ENCODE measurements around the gene AGFG2.
"Not testable (repeated sequence)": the region's sequence is repeated elsewhere in the genome, so short reads cannot be mapped to it uniquely, and the experiment has no call there.

AGFG2 gene, protein sequence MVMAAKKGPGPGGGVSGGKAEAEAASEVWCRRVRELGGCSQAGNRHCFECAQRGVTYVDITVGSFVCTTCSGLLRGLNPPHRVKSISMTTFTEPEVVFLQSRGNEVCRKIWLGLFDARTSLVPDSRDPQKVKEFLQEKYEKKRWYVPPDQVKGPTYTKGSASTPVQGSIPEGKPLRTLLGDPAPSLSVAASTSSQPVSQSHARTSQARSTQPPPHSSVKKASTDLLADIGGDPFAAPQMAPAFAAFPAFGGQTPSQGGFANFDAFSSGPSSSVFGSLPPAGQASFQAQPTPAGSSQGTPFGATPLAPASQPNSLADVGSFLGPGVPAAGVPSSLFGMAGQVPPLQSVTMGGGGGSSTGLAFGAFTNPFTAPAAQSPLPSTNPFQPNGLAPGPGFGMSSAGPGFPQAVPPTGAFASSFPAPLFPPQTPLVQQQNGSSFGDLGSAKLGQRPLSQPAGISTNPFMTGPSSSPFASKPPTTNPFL

DNA sequence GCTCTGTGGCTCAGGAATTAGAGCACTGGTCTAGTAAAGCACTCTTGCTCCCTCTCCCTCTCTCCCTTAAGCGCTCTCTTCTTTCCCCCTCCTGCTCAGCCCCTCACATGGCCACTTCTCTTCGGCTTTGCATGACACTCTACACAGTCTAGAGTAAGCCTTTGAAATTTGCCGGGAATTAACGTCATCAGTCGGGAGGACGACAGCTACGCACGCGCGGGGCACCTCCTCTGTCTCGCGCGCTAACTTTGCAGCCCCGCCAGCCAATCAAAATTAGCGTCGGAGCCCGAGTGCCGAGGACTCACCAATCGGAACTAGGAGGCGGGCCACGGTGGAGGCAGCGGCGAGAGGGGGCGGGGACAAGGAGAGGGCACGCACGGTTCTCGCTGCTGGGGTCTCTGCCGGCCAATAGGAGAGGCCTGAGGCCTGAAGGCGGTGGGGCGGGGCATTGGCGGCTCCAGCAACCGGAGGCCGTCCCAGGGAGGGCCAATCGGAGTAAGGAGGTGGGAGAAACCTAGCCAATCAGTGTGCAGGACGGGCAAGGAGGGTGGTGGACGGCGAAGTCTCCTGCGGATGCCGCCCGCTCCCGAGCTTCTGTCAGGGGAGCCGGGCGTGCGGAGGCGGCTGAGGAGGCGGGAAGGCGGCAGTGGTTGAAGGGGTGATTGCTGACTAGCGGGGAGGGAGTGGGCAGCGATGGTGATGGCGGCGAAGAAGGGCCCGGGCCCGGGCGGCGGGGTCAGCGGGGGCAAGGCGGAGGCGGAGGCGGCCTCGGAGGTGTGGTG, at the start of gene AGFG2:
TSS of gene AGFG2 (plus strand) at position 550 of the 782 bp plus-strand sequence. CDS start at position 694, 144 bp downstream.
- DNase-seq, result peak; percentile 97 to 100 (median 100)

DNA sequence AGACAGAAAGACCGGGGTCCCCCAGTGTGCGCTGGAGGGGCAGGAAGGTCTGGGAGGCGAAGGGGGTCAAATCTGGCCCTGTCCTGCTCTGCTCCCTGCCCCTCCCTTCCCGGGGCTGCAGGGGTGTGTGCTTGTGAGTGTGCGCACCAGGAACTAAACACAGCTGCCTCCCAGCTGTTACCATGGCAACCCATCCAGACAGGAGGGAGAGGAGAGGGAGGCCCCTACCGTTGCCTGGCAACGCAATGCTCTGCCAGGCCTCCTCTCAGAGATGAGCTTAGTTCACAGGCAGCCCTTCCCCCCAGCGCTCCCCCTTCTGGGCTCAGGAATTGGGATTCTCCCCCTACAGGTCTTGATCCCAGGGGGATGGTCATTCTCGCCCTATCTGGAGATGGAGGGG, 49.2 kb upstream of the AGFG2 start:
- DNase-seq, result peak in 57 of 58 donors; percentile 27 to 97 (median 89)

DNA sequence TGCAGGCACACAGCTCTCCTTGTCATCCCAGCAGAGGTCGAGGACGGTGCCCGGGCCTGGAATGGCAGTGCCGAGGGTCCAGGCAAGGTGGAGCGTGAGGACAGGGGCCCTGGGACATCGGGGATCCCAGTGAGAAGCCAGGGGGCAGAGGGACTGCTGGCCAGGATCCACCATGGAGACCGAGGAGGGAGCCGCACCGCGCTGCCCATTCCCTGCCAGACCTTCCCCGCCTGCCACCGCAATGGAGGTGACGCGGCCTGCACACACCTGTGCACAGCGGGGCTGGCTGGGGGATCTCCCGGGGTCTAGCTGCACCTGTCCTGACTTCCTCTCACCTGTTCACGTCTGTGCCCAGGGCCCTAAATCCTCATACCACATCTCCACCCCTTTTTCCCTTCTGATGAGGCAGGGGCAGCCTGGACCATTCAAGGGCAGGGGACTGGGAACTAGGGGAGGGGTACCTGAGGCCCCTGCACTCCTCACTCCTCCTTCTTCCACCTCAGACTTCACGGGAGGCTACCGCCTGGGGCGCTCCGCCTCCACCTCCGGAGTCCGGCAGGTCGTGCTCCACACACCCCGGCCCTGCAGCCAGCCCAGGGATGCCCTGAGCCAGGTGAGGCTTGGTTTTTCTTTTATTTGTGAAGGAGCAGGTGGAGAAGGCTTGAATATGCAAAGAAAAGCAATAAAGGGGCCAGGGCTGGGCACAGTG, 48.4 kb upstream of the AGFG2 start:
- no peak for DNase-seq

DNA sequence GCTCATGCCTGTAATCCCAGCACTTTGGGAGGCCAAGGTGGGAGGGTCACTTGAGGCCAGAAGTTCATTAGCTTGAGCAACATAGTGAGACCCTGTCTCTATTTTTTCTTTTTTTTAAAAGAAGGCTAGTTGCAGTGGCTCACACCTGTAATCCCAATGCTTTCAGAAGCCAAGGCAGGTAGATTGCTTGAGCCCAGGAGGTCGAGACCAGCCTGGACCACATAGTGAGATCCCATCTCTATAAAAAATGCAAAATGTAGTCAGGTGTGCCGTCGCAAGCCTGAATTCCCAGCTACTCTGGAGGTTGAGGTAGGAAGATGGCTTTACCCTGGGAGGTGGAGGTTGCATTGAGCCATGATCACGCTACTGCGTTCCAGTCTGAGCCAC, 47.8 kb upstream of the AGFG2 start:
- no peak for DNase-seq

DNA sequence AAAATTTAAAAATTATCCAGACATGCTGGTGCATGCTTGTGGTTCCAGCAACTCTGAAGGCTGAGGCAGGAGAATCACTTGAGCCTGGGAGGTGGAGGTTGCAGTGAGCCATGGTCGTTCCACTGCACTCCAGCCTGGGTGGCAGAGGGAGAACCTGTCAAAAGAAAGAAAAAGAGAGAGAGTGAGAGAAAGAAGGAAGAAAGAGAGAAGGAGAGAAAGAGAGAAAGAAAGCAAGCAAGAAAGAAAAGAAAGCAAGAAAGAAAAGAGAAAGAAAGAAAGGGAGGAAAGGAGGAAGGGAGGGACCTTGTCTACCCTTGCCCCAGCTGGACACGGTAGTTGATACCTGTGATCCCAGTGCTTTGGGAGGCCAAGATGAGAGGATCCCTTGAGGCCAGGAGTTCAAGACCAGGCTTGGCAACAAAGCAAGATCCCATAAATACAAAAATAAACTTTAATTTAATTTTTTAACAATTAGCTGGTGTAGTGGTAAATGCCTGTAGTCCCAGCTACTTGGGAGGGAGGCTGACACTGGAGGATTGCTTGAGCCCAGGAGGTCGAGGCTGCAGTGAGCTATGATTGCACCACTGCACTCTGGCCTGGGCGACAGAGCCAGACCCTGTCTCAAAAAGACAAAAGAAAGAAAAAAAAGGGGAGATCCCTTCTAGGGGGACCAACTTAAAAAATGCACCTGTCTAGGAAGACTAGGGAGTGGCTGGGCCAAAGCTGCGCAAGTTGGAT, 46.1 kb upstream of the AGFG2 start:
- DNase-seq, result no peak

DNA sequence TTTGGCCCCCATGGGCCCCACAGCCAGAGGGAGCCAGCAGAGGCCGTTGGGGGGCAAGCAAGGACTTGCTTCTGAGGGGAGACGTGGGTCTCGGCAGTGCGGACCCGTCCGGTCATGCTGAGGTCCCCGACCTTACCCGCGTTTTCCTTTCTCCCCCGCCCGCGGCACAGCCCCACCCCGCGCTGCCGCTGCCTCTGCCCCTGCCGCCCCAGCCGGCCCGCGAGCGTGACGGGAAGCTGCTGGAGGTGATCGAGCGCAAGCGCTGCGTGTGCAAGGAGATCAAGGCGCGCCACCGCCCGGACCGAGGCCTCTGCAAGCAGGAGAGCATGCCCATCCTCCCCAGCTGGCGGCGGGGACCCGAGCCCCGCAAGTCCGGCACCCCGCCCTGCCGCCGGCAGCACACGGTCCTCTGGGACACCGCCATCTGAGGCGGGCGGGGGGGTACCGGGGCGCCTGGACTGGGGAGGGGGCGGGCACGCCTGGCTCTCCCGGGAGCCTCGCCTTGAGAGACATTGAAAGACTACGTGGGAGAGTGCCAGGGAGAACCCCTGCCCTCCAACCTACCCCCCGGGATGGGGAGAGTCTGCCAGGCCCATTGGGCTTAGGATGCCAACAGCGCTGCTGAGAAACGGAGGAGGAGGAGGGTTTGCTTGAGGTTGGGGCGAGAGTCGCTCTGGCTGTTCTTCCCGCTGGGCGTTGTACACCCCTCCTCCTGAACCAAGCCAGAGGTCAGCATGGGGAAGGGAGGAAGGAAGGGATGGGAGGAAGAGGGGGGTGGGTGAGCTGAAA, 45.3 kb upstream of the AGFG2 start:
- peak in 45 of 58 donors; percentile 20 to 82 (median 52) for DNase-seq

DNA sequence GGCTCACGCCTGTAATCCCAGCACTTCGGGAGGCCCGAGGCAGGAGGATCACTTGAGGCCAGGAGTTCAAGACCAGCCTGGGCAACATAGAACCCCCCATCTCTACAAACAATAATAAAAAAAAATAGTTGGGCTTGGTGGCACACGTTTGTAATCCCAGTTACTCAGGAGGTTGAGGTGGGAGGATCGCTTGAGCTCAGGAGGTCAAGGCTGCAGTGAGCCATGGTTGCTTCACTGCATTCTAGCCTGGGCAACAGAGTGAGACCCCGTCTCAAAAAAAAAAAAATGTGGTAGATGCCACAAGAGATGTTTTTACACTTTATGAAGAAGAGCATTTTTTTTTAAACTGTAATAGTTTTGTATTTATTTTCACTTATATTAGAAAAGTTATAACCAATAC, 42.5 kb upstream of the AGFG2 start:
- no peak for DNase-seq

DNA sequence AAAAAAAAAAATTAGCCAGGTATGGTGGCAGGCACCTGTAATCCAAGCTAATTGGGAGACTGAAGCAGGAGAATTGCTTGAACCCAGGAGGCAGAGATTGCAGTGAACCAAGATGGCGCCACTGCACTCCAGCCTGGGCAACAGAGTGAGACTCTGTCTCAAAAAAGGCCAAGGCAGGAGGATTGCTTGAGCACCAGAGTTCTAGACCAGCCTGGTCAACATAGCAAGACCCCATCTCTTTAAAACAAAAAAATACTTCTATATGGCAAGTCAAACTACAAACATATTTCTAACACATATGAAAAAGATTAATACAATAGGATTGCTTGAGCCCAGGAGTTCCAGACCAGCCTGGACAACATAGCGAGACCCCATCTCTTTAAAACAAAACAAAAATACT, 38.3 kb upstream of the AGFG2 start:
- DNase-seq, result not testable (repeated sequence)

DNA sequence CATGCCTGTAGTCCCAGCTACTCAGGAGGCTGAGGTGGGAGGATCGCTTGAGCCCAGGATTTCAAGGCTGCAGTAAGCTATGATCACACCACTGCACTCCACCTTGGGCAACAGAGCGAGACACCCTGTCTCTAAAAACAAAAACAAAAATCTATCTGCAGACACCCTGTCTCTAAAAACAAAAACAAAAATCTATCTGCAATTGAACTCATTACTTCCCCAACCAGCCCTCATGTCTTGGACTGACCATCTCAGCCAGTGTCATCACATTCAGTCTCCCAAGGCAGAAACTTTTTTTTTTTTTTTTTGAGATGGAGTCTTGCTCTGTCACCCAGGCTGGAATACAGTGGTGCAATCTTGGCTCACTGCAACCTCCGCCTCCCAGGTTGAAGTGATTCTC, 35.0 kb upstream of the AGFG2 start:
- DNase-seq, result not testable (repeated sequence)

DNA sequence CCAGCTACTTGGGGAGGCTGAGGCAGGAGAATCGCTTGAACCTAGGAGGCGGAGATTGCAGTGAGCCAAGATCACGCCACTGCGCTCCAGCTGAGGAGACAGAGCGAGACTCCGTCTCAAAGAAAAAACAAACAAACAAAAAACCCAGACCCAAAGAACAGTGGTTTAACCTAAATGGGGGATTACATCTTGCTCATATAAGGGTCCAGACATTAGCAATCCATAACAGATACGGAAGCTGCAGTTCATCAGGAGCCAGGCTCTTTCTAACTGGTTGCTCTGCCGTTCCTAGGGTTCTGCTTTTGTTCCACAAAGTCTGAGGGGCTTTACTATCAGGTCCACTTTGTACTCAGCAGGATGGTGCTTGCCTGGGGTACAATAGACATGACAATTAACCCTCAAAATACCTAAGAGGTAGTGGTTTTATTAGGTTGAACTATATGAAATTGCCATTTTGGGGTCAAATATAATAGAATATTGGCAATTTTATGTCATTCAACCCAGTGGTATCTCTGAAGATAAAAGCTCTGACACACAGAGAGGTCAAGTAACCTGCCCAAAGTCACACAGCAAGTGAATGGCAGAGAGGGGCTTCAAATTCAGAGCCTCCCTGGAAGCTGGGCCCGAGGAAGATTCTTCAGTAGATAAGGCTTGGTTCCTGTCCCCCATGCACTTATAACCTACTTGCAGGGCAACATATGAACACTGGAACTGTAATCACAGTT, 34.0 kb upstream of the AGFG2 start:
- DNase-seq, result no peak

DNA sequence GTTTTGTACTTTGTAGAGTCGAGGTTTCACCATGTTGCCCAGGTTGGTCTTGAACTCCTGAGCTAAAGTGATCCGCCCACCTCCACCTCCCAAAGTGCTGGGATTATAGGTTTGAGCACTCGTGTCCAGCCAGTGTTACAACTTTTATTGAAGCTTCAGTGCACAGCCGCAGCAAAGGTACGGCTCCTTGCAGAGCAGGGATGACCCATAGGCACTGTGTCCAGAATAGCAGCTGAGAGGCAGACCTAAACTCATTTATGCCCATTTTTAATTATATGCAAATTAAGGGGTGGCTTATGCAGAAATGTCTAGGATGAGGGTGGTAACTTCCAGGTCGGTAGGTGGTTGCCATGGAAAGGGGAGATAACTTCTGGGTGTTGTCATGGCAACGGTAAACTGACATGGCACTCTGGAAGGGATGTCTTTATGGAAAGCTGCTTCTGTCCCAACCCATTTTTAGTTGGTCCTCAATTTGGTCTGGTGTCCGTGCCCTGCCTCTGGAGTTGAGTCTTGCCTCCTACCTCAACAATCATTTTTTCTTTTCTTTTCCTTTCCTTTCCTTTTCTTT, 32.6 kb upstream of the AGFG2 start:
- no peak for DNase-seq

DNA sequence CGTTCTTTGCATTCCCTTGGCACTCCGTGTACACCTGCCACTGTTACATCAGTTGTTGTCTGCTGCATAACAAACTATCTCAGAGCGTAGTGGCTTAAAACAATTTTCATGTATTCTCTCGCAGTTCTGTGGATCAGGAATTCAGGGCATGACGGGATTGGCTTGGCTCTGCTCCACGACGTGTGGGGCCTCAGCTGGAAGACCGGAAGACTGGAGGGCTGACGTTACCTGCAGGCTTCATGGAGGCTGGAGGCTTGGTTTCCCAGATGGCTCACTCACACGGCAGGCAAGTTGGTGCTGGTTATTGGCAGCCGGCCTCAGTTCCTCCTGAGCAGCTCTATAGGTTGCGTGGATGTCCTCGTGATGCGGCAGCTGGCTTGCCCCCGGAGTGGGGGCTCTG, 29.8 kb upstream of the AGFG2 start:
- DNase-seq, result peak in 22 of 58 donors; percentile 8 to 63 (median 28)

DNA sequence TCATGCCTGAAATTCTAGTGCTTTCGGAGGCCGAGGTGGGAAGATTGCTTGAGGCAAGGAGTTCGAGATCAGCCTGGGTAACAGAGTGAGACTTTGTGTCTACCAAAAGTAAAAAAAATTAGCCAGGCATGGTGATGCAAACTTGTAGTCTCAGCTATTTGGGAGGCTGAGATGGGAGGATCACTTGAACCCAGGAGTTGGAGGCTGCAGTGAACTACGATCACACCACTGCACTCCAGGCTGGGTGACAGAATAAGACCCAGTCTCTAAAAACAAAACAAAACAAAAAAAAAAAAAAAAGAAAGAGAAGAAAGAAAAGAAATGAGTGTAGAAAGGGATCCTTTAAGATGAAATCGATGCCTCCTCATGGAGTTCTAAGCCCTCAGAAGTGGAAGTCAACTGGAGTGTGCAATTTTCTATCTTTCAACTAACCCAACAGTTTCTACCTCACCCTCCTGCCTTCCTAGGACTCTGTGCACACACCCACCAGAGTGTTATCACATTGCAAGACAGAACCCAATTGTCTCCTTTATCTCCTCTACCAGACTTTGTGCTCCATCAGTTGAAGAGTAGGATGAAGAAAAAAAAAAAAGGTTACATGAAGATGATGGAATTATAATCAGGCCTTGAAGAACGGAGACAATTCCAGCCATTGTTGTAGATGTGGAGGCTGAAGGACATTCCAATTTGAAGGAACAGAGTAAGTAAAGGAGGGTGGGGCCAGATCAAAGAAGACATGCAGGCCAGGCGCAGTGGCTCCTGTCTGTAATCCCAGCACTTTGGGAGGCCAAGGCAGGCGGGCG, 28.4 kb upstream of the AGFG2 start:
- DNase-seq, result no peak

DNA sequence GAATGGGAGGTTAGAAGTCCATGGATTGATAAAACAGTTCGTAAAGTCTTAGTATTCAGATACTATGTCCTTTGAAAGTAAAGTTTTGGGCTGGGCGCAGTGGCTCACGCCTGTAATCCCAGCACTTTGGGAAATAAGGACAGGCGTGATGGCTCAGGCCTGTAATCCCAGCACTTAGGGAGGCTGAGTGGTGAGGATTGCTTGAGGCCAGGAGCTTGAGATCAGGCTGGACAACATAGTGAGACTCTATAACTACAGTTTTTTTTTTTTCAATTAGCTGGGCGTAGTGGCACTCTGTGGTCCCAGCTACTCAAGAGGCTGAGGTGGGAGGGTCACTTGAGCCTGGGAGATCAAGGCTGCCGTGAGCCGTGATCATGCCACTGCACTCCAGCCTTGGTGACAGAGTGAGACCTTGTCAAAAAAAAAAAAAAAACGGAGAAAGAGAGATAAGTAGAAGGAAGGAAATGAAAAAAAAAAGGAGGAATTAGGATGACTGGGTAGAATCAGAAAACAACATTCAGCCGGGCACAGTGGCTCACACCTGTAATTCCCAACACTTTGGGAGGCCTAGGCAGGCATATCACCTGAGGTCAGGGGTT, 25.7 kb upstream of the AGFG2 start:
- no peak for DNase-seq

DNA sequence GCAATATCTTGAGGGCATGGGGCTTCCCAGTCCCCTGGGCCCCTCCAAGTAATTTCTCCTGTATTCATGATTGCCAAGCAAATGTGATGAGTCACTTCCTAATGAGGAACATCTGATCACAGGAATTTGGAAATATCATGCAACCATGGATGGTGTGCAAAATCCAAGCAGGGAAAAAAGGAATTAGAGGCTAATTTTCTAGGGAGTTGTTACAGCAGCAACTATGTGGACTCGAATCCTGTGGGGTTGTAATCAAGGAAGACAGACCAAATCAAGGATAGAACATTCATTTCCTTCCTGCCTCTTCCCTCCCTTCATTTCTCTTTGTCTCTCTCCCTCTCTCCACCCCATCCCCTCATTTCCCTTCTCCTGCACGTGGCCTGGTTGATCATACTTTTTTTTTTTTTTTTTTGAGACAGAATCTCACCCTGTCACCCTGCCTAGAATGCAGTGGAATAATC, 23.9 kb upstream of the AGFG2 start:
- no peak for DNase-seq

DNA sequence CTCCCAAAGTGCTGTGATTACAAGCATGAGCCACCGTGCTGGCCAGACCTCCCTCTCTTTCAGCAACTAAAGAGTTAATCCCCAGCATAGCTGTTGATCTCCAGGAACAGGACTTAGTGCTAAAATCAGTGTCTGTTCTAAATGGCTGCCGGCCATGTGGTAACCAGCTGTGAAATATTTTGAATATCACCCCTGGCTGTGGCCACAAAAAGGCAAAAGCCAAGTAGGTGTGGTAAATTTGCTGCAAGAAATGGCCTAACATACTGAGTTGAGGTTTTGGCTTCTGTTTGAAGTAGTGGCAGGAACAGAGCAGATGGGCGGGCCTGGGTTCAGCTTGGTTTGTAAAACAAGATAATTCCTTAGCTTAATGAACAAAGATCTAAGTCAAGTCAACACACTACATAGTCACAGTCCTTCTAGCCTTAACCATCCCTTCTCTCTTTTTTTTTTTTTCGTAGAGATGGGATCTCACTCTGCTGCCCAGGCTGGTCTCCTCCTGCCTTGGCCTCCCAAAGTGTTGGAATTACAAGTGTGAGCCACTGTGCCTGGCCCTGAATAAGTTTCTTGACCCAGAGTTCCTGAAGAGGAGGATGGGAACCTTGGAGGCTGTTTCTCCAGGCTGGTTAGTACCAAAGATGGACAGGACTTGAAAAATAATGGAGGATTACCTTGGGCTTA, 22.7 kb upstream of the AGFG2 start:
- DNase-seq, result no peak

DNA sequence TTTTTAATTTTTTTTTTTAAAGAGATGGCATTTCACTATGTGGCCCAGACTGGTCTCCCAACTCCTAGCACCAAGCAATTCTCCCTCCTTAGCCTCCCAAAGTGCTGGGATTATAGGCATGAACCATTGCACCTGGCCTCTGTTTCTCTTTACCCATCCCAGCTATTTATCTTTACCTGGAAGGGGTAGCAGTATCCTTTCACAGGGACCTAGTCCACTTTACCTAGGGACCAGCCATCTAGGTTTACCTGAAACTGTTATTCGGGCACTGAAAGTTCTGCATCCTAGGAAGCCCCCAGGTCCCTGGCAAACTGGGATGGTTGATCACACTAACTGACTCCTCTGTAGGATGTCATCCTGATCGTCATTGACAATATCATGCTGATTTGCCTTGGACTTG, 21.7 kb upstream of the AGFG2 start:
- DNase-seq, result no peak
